AG10803 (cell line): Measurements from ENCODE around the gene ZNF101.

Experiments
- DNase-seq: peaks from one replicate; pipeline ENCODE4 v3.0.0; 2010; ENCODE audit warnings: low read depth
- H3K4me3 ChIP-seq: 2 replicates; pipeline ENCODE4 v1.5.1; 2011; ENCODE audit warnings: mild to moderate bottlenecking, low read length, control low read depth
- TF ChIP-seq, protein P1 (sequence below): conservative IDR thresholded peaks from 2 replicates; pipeline ENCODE4 v1.5.1; 2011; ENCODE audit warnings: mild to moderate bottlenecking, low read length, control low read depth, inconsistent platforms

Gene ZNF101

DNA sequence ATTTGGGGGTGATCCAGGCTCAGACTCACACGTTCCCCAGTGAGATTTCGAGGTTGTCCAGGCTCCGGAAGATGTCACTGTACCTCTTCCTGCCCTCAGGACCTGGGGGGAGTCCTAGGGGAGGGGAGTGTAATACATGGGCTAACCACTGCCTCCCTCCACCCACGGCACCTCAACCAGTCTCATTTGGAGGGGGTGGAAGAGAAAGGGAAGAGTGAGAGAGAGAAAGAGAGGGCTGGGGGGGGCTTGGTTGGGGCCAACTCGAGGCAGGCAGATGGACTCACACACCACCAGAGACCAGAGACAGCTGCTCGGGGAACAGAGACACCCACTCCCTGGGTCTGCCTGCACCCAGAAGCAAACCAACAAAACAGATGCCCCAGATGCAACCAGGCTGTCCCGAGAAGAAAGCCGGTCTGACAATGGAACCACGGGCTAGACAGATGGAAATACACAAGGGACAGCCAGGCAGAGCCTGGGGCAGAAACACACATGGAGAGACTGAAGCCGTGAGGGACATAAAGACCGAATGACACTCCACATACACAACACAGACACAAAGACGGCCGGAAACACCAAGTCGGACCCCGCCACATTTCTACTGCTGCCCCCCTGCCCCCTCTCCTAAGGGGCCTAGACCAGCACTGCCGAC, 26.0 kb upstream of the ZNF101 start:
- DNase-seq, result peak; percentile 8
- H3K4me3 ChIP-seq, result peak overlapping the region; percentile 89
- TF ChIP-seq, protein P1, sequence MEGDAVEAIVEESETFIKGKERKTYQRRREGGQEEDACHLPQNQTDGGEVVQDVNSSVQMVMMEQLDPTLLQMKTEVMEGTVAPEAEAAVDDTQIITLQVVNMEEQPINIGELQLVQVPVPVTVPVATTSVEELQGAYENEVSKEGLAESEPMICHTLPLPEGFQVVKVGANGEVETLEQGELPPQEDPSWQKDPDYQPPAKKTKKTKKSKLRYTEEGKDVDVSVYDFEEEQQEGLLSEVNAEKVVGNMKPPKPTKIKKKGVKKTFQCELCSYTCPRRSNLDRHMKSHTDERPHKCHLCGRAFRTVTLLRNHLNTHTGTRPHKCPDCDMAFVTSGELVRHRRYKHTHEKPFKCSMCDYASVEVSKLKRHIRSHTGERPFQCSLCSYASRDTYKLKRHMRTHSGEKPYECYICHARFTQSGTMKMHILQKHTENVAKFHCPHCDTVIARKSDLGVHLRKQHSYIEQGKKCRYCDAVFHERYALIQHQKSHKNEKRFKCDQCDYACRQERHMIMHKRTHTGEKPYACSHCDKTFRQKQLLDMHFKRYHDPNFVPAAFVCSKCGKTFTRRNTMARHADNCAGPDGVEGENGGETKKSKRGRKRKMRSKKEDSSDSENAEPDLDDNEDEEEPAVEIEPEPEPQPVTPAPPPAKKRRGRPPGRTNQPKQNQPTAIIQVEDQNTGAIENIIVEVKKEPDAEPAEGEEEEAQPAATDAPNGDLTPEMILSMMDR, result no peak

DNA sequence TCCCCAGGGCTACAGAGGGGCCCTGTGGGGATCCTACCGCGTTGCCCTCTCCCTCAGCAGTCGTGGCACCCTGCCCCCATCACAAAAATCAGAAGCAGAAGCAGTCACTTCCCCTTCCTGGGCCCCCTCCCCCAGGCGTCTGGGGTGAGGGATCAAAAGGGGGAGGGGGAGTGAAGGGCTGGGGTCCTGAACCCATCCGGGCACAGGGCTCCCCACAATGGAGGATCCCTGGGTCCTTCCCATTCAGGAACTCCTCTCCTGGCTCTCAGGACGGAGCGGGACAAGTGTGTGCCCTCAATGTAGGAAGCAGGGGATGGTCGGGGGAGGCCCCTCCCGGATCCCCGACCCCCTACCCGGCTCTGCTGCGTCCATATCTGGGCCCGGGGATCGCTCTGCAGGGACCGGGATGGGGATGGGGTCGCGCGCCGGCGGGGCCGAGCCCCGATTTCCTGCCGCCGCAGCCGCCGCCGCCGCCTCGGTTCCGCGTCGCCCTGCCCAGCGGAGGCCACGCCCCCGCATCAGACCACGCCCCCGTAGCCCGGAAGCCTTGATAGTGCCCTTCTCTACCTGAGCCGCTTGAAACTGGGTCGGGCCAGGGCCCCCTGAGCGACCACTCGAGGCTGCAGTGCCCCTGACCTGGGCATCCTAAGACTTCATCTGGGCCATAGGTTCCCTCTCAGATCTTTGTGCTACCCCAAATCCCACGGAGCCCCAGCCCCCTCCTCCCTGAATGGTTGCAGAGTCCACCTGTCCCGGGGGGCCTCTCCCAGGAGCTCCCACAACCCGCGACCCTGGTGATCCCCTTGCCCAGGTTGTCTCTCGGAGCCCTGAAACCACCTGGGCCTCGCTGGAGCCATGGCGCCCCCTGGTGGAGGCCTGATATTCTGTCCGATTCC, 25.2 kb upstream of the ZNF101 start, which contains the start of gene GMIP:
TSS of gene GMIP (minus strand) at position 500 of the 896 bp plus-strand sequence. CDS start at position 372, 128 bp downstream.
- TF ChIP-seq, protein P1, result peak; percentile 77
- H3K4me3 ChIP-seq, result peak within 1 kb of the TSS; percentile 89
- DNase-seq, result peak; percentile 28

DNA sequence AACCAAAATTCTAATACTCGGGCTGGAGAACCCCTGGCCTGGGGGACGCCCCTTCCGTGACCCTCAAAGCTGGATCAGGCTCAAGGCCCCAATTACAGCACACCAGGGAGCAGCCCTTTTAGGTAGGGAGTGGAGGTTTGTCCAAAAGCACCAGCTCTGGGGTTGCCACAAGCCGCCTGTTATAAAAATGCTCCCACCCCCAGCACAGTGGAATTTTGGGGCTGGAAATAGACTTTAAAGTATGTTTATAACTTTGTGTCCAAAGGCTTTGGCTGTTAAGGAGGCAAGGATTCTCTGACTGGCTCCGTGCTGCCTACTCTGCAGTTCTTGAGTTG, 24.6 kb upstream of the ZNF101 start:
- no peak for DNase-seq
- no peak overlapping the region for H3K4me3 ChIP-seq
- TF ChIP-seq, protein P1, result no peak

DNA sequence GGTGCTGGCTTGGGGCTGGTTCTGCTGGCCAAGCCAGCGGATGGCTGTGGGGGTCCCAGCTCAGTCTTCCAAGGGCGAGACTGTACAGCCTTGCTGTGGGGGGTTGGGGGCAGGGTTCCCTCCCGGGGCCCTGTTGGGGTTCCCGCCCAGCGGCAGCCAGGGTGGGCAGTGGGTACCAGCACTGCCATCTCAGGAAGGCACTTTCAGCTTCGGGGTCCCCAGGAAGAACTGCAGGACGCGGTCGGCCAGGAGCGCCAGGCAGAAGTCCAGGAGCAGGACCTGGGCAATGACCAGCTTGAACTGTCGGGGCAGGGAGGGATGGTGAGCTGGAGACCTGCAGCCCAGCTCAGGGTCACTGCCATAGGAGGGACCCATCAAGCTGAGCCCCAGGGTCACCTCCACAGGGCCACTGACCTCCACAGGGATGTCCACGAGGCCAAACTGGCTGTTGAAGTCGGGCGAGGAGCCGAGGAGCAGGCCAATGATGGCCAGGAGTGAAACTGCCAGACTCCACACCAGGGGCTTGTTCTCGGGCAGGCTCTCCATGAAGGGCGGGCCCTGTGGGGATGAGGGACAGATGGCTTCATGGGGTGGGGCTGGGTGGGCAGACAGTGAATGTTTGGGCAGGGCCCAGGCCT, 23.3 kb upstream of the ZNF101 start:
- DNase-seq, result no peak
- TF ChIP-seq, protein P1, result no peak
- H3K4me3 ChIP-seq, result no peak overlapping the region

DNA sequence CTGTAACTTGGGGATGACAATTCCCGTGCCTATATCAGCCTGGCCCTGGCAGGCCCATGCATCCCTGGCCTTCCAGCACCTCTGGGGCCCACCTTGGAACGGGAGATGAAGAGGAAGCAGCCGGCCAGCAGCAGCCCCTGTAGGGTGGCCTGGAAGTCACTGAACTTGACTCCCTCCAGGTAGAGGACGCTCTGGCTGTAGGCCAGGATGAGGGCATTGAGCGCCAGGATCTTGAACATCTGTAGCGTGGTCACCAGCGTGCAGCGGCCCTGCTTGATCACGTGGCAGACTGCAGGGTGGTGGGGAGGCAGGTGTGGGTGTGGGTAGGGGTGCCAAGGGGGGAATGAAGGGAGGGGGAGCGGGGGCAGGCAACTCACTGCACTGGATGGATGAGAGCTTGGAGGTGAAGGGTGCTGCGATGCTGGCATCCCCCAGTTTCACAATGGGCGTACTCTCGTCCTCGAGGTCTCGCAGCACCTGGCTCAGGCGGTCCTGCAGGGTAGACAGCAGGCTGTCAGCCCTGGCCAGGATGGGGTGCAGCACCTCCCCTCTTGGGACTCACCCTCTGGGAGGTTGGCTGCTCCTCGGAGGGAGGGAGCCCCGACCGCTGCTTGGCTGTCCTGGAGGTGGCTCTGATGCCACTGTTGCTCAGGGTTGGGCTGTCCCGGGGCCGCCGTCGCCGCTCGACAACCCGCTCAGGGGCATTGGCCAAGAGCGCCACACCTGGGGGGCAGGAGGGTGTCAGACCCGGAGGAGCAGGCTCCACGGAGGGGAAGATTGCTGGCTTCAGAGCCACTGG, 21.4 kb upstream of the ZNF101 start:
- DNase-seq, result no peak
- TF ChIP-seq, protein P1, result no peak
- H3K4me3 ChIP-seq, result no peak overlapping the region

DNA sequence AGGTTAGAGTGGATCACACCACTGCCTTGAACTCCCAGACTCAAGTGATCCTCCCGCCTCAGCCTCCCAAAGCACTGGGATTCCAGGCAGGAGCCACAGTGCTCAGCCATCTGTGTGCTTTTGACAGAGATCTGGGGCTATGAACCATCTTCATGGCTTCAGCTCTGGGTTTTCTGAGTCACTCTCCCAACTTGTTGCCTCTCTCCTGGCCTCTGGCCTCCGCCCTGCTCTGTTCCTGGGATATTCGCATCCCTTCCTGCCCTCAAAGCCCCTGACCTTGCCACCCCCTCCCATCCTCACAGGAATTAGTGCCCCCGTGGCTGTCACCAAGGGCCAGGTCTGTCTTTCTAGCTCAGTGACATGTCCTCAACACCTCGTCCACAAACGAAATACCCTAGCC, 19.5 kb upstream of the ZNF101 start:
- TF ChIP-seq, protein P1, result no peak
- DNase-seq, result no peak
- no peak overlapping the region for H3K4me3 ChIP-seq
